Activated T-cell treated with anti-CD3 and anti-CD28 coated beads, Interleukin-2, amount 50 U/mL, for 48 hours (primary cell): ENCODE measurements around the gene FGF22.
A peak's percentile ranks its signal among the peaks of the same experiment; 100 is the strongest.

ENCODE experiments used
- DNase-seq, 2 experiments: peaks; one replicate each; pipeline ENCODE4 v3.0.0-alpha.2; 2020

FGF22 gene

DNA sequence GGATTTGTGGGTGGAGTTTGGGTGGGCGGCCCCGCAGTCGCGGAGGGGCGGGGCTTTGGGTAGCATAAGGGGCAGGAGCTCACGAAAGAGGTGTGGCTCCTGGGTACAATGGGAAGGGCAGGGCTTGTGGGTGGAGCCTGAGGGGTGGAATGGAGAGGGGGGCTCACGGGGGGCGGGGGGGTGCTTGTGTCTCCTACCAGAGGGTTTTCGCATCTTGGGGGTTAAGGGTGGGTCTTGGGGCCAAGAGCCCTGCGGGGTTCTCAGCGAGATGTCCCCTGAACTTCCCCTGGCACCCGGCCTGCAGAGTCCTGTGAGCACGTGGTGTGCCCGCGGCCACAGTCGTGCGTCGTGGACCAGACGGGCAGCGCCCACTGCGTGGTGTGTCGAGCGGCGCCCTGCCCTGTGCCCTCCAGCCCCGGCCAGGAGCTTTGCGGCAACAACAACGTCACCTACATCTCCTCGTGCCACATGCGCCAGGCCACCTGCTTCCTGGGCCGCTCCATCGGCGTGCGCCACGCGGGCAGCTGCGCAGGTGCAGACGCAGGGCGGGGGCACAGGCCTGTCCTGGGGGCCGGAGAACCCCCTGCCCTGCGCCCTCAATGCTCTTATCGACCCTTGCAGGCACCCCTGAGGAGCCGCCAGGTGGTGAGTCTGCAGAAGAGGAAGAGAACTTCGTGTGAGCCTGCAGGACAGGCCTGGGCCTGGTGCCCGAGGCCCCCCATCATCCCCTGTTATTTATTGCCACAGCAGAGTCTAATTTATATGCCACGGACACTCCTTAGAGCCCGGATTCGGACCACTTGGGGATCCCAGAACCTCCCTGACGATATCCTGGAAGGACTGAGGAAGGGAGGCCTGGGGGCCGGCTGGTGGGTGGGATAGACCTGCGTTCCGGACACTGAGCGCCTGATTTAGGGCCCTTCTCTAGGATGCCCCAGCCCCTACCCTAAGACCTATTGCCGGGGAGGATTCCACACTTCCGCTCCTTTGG is 41.6 kb downstream of the FGF22 start:
- peak in 1 of 2 experiments; percentile 43 for DNase-seq

DNA sequence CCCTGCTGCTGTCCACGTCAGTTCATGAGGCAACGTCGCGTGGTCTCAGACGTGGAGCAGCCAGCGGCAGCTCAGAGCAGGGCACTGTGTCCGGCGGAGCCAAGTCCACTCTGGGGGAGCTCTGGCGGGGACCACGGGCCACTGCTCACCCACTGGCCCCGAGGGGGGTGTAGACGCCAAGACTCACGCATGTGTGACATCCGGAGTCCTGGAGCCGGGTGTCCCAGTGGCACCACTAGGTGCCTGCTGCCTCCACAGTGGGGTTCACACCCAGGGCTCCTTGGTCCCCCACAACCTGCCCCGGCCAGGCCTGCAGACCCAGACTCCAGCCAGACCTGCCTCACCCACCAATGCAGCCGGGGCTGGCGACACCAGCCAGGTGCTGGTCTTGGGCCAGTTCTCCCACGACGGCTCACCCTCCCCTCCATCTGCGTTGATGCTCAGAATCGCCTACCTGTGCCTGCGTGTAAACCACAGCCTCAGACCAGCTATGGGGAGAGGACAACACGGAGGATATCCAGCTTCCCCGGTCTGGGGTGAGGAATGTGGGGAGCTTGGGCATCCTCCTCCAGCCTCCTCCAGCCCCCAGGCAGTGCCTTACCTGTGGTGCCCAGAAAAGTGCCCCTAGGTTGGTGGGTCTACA is 43.1 kb downstream of the FGF22 start:
- no peak for DNase-seq

DNA sequence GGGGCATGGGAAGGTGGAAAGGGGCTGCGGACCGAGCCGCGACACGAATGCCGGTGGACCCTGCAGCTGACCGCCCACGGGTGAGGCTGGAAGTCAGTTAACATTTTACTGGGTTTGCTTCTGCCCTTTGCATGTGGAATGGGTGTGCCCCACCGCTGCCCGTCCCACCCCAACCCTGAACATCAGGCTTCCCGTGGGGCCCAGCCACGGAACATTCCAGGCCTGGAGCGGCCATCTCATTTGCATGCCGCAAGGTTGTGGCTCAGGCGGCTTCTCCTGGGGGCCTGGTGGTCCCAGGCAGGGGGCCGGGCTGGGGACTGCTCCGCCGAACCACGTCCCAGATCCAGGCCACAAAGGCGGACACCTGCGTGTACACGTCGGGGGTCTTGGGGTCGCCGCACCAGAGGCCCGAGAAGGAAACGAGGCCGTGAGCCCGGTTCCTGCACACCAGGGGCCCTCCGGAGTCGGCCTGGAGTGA is 45.8 kb downstream of the FGF22 start:
- DNase-seq = no peak

GRCh38 chr19:686589-687297 is 47.1 kb downstream of the FGF22 start:
- DNase-seq = no peak

DNA sequence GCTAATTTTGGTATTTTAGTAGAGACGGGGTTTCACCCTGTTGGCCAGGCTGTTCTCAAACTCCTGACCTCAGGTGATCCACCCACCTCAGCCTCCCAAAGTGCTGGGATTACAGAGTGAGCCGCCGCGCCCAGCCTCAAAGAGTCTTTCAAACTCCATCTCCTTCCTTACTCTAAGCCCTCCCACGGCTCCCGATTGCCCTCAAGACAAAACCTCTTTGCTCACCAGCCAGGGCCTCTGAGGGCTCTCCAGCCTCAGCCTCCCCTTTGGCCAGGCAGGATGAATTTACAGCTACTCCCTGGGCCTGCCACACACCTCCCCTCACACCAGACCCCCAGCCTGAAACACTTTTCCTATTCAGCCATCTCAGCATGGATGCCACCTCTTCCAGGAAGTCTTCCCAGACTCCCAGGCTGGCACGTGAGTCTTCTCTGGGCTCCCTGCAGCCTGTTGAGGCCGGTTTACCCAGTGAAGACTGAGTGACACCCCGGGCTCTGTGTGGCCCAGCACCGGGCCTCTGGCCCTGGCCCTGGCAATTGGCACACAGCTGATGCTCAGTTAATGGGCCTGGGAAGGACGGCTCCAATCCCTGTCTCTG is 48.0 kb downstream of the FGF22 start:
- no peak for DNase-seq

- no peak for DNase-seq
Observed at GRCh38 chr19:688214-688613, 48.5 kb downstream of the FGF22 start.

- no peak for DNase-seq
Observed at GRCh38 chr19:688992-689391, 49.3 kb downstream of the FGF22 start.

DNA sequence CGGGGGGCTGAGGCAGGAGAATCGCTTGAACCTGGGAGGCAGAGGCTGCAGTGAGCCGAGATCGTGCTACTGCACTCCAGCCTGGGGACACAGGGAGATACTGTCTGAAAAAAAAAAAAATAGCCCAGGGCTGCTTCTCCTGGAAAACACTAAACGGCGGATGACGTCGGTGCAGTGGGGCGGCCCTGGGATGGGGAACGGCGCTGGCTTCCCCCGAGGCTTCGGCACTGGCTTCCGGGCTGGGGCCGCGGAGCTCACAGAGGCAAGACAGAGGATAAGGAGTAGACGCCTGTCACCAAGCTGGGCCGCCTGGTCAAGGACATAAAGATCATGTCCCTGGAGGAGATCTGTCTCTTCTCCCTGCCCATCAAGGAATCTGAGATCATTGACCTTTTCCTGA is 50.5 kb downstream of the FGF22 start:
- no peak for DNase-seq
